ENCODE measurements around the gene GDF11.

GDF11 gene

DNA sequence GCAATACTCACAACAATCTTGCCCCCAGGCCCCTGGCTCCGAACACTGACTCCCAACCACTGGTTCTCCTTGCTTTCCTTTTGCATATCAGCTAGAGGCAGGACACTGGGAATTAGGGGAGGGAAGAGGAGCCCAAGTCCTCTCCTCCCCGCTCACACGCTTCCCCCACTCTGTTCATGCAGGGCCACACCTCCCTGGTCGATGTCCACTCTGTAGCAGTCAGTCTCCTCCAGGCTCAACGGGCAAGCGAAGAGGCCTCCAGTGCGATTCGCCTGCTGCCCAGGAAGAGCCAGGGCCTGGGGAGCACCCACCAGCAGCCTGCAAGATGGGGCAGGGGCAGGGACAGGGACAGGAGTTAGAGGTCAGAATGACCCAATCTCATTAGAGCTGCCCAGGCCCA is 40.1 kb upstream of the GDF11 start:
- Histone ChIP-seq H3K27ac (peak overlapping the region; percentile 76 to 98), H3K4me3 (peak overlapping the region; percentile 88)
- no peak for DNase-seq (ENCODE audit: low spot score)
- TF ChIP-seq, protein P1, sequence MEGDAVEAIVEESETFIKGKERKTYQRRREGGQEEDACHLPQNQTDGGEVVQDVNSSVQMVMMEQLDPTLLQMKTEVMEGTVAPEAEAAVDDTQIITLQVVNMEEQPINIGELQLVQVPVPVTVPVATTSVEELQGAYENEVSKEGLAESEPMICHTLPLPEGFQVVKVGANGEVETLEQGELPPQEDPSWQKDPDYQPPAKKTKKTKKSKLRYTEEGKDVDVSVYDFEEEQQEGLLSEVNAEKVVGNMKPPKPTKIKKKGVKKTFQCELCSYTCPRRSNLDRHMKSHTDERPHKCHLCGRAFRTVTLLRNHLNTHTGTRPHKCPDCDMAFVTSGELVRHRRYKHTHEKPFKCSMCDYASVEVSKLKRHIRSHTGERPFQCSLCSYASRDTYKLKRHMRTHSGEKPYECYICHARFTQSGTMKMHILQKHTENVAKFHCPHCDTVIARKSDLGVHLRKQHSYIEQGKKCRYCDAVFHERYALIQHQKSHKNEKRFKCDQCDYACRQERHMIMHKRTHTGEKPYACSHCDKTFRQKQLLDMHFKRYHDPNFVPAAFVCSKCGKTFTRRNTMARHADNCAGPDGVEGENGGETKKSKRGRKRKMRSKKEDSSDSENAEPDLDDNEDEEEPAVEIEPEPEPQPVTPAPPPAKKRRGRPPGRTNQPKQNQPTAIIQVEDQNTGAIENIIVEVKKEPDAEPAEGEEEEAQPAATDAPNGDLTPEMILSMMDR (IDR thresholded peaks at IDR 0.05), result no peak

DNA sequence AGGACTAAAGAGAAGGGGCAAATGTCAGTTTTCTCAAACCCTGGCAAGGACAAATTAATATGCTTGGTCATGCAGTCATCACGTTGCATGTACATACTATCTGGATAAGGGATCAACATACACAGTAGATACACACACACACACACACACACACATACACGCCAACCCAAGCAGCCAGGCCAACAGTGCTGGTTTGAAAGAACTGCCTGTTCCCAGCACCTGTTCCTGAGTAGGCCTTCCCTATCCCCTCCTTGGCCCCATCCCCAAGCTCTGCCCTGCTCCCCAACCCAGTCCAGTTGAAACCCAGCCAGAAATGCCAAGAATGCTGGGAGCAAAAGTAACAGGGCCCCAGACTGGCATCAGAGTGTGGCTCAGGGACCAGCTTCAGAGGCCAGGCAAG is 39.6 kb upstream of the GDF11 start:
- H3K4me3 ChIP-seq, result peak overlapping the region; percentile 88

DNA sequence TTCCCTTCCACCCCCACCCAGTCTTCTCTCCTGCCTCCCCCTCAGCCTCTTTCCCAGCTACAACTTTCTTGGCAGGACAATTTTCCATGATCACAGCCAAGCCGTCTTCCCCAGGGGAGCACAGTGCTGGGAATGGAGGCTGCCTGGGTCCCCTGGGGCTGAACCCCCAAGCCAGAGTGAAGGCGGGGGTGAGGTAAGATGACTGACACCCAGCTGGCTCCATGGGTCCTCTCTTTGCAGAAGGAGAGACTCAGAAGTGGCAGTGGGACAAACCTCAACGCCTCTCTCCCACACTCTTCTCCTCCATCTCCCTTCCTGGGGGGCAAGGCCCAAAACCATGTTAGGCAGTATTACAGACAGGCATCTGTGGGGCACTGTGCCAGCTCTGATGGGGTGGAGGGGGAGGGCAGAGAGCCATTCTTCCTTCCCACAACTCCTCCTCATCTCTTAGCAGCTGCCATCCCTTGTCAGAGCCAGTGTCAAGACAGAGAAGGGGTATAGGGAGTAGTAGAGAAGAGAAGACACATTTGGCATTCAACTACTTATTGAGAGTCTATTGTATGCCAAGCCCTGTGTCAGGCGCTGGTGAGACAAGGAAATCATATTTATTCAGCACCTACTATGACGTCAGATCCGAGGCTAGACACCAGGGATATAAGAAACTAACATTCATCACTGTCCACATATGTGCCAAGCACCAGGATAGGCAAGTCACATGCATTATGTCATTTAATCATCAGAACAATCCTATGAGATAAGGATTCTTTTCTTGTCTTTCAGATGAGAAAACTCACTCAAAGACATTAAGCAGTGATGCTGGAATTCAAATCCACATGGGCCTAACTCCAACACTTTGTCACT is 38.8 kb upstream of the GDF11 start:
- DNase-seq (ENCODE audit: low spot score), result peak; percentile 90
- H3K4me3 ChIP-seq, result peak overlapping the region; percentile 88
- TF ChIP-seq, protein P1 (IDR thresholded peaks at IDR 0.05), result no peak
- H3K27ac ChIP-seq, result peak overlapping the region; percentile 76 to 98

More for the DNA sequence above, 39.6 kb upstream of the GDF11 start:
- no peak for DNase-seq (ENCODE audit: low spot score)
- H3K27ac ChIP-seq, result peak overlapping the region; percentile 76 to 98
- TF ChIP-seq, protein P1 (IDR thresholded peaks at IDR 0.05), result no peak

DNA sequence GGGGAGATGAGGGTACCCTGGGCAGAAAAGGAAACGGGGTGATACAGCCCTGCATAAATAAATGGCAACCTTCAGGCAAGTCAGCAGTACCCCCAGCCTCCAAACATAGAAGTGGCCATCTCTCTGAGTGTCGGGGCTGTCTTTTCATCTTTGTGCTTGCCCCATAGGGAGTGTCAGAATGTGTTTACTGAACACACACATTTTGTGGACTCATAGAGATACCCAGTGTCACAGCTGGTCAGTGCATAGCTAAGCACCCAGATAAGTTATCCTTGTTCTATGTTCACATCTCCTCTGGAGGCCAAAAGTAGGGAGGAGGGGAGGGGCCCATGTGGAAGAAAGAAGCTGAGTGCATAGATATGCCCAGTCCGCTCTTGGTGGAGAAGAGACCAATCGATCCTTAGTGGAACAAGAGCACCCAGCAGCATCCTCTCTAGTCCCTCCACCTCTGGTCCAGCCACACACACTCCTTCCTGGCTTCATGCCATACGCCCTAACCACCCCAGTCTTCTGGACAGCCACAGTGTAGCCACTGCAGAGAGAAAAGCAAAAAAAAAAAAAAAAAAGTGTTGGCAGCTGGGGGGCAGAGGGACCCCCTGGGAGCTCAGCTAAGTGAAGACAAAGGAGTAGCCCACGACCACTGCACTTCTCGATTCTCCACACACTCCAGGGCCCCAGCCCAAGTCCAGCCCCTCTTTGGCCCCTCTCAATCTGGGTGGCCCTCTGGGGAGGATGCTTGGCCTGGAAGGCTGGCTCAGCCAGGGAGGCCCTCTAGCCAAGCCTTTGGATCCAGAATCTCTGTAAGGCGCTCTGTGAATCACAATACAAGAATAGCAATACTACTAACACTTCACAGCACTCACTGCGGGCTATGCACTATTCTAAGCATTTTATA is 37.9 kb upstream of the GDF11 start:
- peak overlapping the region; percentile 76 to 98 for H3K27ac ChIP-seq

DNA sequence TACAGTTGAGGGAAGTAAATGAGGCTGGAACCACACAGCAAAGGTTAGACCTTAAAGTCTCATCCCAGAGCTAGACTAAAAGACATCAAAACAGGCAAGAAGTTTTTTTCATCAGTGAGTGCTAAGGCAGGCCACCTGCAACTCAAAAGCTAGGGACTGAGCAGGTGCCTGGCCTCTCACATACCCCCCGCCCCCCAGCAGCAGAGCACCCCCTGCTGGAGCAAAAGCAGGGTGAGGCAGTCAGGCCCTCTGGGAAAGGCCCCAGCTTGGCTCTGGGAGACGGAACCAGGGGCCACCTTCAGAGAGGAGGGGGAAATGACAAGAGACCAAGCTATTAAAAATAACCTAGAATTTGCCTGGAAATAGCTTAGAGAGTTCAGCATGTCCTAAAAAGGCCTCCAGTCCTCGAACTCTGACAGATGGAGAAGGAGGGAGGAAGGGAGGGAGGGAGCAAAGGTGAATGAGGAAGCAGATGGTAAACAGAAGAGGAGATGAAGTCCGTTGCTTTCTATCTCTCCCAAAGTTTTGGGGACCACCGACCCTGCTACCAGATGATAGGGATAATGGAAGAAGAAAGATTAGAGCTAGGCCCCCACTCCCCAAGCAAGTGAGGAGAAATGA is 37.0 kb upstream of the GDF11 start:
- H3K4me3 ChIP-seq, result peak overlapping the region; percentile 88

More for the DNA sequence above, 37.9 kb upstream of the GDF11 start:
- TF ChIP-seq, protein P1 (IDR thresholded peaks at IDR 0.05), result no peak
- no peak for DNase-seq (ENCODE audit: low spot score)
- H3K4me3 ChIP-seq, result peak overlapping the region; percentile 88

DNA sequence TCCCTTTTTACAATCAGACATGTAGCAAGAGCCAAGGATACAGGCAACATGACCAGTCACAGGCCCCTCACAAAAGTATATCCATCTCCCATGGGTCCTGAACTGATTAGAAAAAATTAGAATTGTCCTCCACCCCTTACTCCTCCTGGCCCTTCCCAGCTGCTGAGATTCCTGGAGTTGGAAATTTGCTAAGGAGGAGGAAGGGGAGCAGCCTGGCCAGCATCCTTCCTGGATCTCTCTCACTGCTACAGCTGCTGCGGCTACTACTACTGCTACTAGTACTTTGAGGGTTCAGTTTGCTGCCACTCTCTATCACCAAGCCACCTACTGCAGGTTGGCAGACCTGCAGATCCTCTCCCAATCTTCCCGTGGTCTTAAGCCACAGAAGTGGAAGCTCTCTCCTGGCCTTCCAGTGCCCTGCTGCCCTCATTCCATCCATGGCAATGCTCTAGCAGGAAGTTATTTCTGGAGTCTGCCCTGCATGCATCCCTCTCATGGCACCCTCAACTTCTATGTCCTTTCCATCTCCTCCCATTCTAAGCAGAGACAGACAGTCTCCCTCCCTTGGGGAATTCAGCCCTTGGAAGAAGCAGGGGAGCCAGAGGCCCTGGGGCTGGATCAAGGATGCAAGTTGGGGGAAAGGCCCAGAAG is 36.2 kb upstream of the GDF11 start:
- H3K27ac ChIP-seq, result peak overlapping the region; percentile 76 to 98
- no peak for DNase-seq (ENCODE audit: low spot score)
- TF ChIP-seq, protein P1 (IDR thresholded peaks at IDR 0.05), result no peak

More for the DNA sequence above, 37.0 kb upstream of the GDF11 start:
- TF ChIP-seq, protein P1 (IDR thresholded peaks at IDR 0.05), result peak; percentile 27
- DNase-seq (ENCODE audit: low spot score), result no peak
- H3K27ac ChIP-seq, result peak overlapping the region; percentile 76 to 98

More for the DNA sequence above, 36.2 kb upstream of the GDF11 start:
- peak overlapping the region; percentile 88 for H3K4me3 ChIP-seq
